CD4-positive, CD25-positive, alpha-beta regulatory T cell (primary cell): ENCODE data around the gene TEDC1. TPM values are rescaled to one million over a fixed set of nuclear protein-coding genes. Genes with fewer than 3 reads are reported as not detected.

Source experiments
- ATAC-seq, 2 donors: fragments of 150-1000 bp; cut with Tn5 transposase; one replicate each; pipeline ENCODE4 v1.10.0; 2021; ENCODE audit warnings: low read depth in 2 of 2, moderate number of reproducible peaks in 2 of 2, moderate library complexity in 1 of 2
- DNase-seq, 3 donors: peaks; one replicate each; pipeline versions ENCODE4 v3.0.0 to v3.0.0-alpha.2; 2012 to 2022; ENCODE audit warnings: mixed read lengths in 1 of 3
- H3K27ac ChIP-seq: one replicate; pipeline ENCODE4 v1.7.0; 2013; ENCODE audit warnings: mild to moderate bottlenecking, low read length; ENCODE audit not compliant: insufficient read depth, poor library complexity, severe bottlenecking
- H3K27me3 ChIP-seq: one replicate; pipeline ENCODE4 v1.7.0; 2013; ENCODE audit warnings: low read length; ENCODE audit not compliant: control insufficient read depth, insufficient read depth
- H3K36me3 ChIP-seq: one replicate; pipeline ENCODE4 v1.7.0; 2013; ENCODE audit warnings: mild to moderate bottlenecking, low read length, moderate library complexity; ENCODE audit not compliant: control insufficient read depth, insufficient read depth
- H3K4me1 ChIP-seq: 2 replicates; pipeline ENCODE4 v1.7.0; 2013; ENCODE audit warnings: mild to moderate bottlenecking, low read length; ENCODE audit not compliant: insufficient read depth, control insufficient read depth, poor library complexity, severe bottlenecking
- H3K4me3 ChIP-seq: one replicate; pipeline ENCODE4 v1.7.0; 2013; ENCODE audit warnings: low read depth, mild to moderate bottlenecking, low read length, moderate library complexity
- H3K9me3 ChIP-seq, 2 experiments: 1 replicate in 1 of 2; 2 replicates in 1 of 2; pipeline ENCODE4 v1.7.0; 2013; ENCODE audit warnings: low read length in 2 of 2, mild to moderate bottlenecking in 1 of 2, moderate library complexity in 1 of 2; ENCODE audit not compliant: control insufficient read depth in 2 of 2
- H3K27ac Mint-ChIP-seq, 3 donors: one replicate each; pipeline ENCODE4 v1.8.0; 2020 to 2022; ENCODE audit warnings: mild to moderate bottlenecking in 3 of 3, mixed read lengths in 3 of 3, moderate library complexity in 2 of 3
- H3K27me3 Mint-ChIP-seq: one replicate; pipeline ENCODE4 v1.8.0; 2022; ENCODE audit warnings: mild to moderate bottlenecking, mixed read lengths
- H3K36me3 Mint-ChIP-seq: one replicate; pipeline ENCODE4 v1.8.0; 2020; ENCODE audit warnings: mixed read lengths
- H3K4me1 Mint-ChIP-seq, 4 donors: one replicate each; pipeline ENCODE4 v1.8.0; 2020 to 2022; ENCODE audit warnings: mixed read lengths in 4 of 4, mild to moderate bottlenecking in 1 of 4
- H3K4me3 Mint-ChIP-seq, 4 donors: one replicate each; pipeline ENCODE4 v1.8.0; 2020 to 2022; ENCODE audit warnings: mild to moderate bottlenecking in 4 of 4, mixed read lengths in 4 of 4, moderate library complexity in 3 of 4
- H3K9me3 Mint-ChIP-seq, 7 donors: one replicate each; pipeline ENCODE4 v1.8.0; 2020 to 2022; ENCODE audit warnings: mixed read lengths in 7 of 7, mild to moderate bottlenecking in 3 of 7, moderate library complexity in 2 of 7
- polyA plus RNA-seq, 4 donors: library from polyadenylated mRNA; unstranded; fragments of 300-500 nt; fragmentation: Illumina TruSeq; gene quantifications; one replicate each; pipeline ENCODE4 v1.2.3, GENCODE V29; 2021
- total RNA-seq: library from RNA; stranded (reverse); gene quantifications from one replicate; pipeline ENCODE4 v1.2.3, GENCODE V29; 2022

Gene TEDC1
- total and polyA plus RNA-seq, 5 donors from 2014 or later, result 5.5 to 118 (median 8.0) TPM

GRCh38 chr14:105487449-105487985 is 3.5 kb upstream of the TEDC1 start:
- peak; percentile 70 to 77 (median 74) for DNase-seq
- peaks cover 5% of the 10 kb centered on the region for H3K27me3 Mint-ChIP-seq
- peak overlapping the region; percentile 90 to 96 (median 93) for H3K4me3 Mint-ChIP-seq
- H3K9me3 Mint-ChIP-seq, result no peaks in the 10 kb centered on the region
- H3K36me3 Mint-ChIP-seq, result no peaks in the 10 kb centered on the region
- H3K27me3 ChIP-seq, result no peaks in the 10 kb centered on the region
- peaks cover 0 to 59% (median 14%) of the 10 kb centered on the region in 4 donors for H3K4me1 Mint-ChIP-seq
- peaks cover 87% of the 10 kb centered on the region for H3K4me1 ChIP-seq
- H3K27ac Mint-ChIP-seq, result peak overlapping the region; percentile 92 to 95 (median 95)
- H3K9me3 ChIP-seq, result no peaks in the 10 kb centered on the region
- H3K36me3 ChIP-seq, result no peaks in the 10 kb centered on the region
- H3K27ac ChIP-seq, result peak overlapping the region; percentile 100
- H3K4me3 ChIP-seq, result peak overlapping the region; percentile 32
- no peak for ATAC-seq

- DNase-seq (peak in 2 of 3 donors; percentile 40 to 49), ATAC-seq (no peak)
- Mint-ChIP-seq H3K4me3 (peak overlapping the region; percentile 90 to 96 (median 93)), H3K36me3 (no peaks in the 10 kb centered on the region), H3K27ac (peak overlapping the region; percentile 91 to 95 (median 92)), H3K27me3 (peaks cover 5% of the 10 kb centered on the region), H3K4me1 (peaks cover 0 to 55% (median 13%) of the 10 kb centered on the region in 4 donors), H3K9me3 (no peaks in the 10 kb centered on the region)
- H3K9me3 ChIP-seq, result no peaks in the 10 kb centered on the region
- no peaks in the 10 kb centered on the region for H3K27me3 ChIP-seq
- peak overlapping the region; percentile 55 for H3K4me3 ChIP-seq
- H3K27ac ChIP-seq, result peak overlapping the region; percentile 100
- no peaks in the 10 kb centered on the region for H3K36me3 ChIP-seq
- peaks cover 81% of the 10 kb centered on the region for H3K4me1 ChIP-seq
Observed at GRCh38 chr14:105487986-105488777, 2.9 kb upstream of the TEDC1 start.

- Mint-ChIP-seq H3K27me3 (peaks cover 5% of the 10 kb centered on the region), H3K9me3 (no peaks in the 10 kb centered on the region), H3K4me1 (peaks cover 0 to 59% (median 13%) of the 10 kb centered on the region in 4 donors), H3K36me3 (no peaks in the 10 kb centered on the region), H3K4me3 (peak overlapping the region; percentile 89 to 99 (median 92)), H3K27ac (peak overlapping the region; percentile 94 to 98 (median 97))
- Histone ChIP-seq H3K9me3 (no peaks in the 10 kb centered on the region), H3K27me3 (no peaks in the 10 kb centered on the region), H3K36me3 (no peaks in the 10 kb centered on the region), H3K27ac (peak overlapping the region; percentile 100), H3K4me1 (peaks cover 73% of the 10 kb centered on the region), H3K4me3 (peak overlapping the region; percentile 55)
- DNase-seq, result no peak
- ATAC-seq, result no peak
Observed at GRCh38 chr14:105488781-105489541, 2.1 kb upstream of the TEDC1 start.

DNA sequence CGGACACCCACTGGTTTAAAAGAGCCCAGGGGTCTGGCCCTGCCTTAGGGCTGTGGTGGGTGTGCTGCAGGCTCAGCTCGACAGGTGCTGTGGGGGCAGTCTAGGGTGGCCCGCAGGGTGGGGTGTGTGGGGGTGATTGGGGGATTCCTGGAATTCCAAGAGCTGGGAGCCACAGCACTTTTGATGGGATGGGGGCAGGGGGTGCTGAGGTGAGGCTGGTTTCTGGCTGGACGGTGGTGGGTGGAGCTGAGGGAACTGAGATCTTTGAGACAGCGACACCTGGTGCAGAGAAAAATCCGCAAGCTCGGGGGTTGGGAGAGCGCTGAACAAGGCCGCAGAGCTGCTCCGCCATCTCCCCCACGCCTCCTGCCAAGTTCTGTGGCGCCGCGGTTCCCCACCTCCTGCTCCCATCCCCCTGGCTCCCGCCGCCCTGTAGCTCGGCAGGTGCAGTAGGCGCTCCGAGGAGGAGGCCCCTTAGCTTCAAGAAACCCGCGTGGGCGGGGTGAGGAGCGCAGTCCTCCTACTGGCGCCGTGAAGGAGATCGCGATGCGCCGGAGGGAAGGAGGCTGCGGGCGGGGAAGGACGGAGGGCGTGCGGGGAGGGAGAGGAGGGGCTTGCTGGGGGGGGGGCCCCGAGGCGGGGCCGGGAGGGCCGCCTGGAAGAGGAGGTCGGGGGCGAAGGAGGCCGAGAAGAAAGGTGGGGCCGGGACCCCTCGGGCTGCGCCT is 1.3 kb upstream of the TEDC1 start:
- peak overlapping the region; percentile 24 for H3K4me3 ChIP-seq
- H3K27ac ChIP-seq, result peak overlapping the region; percentile 100
- H3K27ac Mint-ChIP-seq, result peak overlapping the region; percentile 94 to 98 (median 97)
- DNase-seq (peak; percentile 83 to 93 (median 89)), ATAC-seq (peak in 1 of 2 donors; percentile 3)
- H3K4me3 Mint-ChIP-seq, result peak overlapping the region; percentile 89 to 99 (median 92)
- no peaks in the 10 kb centered on the region for H3K9me3 Mint-ChIP-seq
- H3K9me3 ChIP-seq, result no peaks in the 10 kb centered on the region
- peaks cover 5% of the 10 kb centered on the region for H3K27me3 Mint-ChIP-seq
- H3K27me3 ChIP-seq, result no peaks in the 10 kb centered on the region
- H3K36me3 ChIP-seq, result no peaks in the 10 kb centered on the region
- no peaks in the 10 kb centered on the region for H3K36me3 Mint-ChIP-seq
- H3K4me1 ChIP-seq, result peaks cover 66% of the 10 kb centered on the region
- peaks cover 0 to 51% (median 8%) of the 10 kb centered on the region in 4 donors for H3K4me1 Mint-ChIP-seq

- Histone ChIP-seq H3K4me1 (peaks cover 60% of the 10 kb centered on the region), H3K27me3 (no peaks in the 10 kb centered on the region), H3K36me3 (no peaks in the 10 kb centered on the region), H3K27ac (peak overlapping the region; percentile 100), H3K9me3 (no peaks in the 10 kb centered on the region), H3K4me3 (no peak overlapping the region)
- H3K36me3 Mint-ChIP-seq, result no peaks in the 10 kb centered on the region
- H3K27me3 Mint-ChIP-seq, result peaks cover 5% of the 10 kb centered on the region
- no peaks in the 10 kb centered on the region for H3K9me3 Mint-ChIP-seq
- H3K27ac Mint-ChIP-seq, result no peak overlapping the region
- DNase-seq (no peak), ATAC-seq (peak; percentile 0 to 1)
- peaks cover 0 to 46% (median 7%) of the 10 kb centered on the region in 4 donors for H3K4me1 Mint-ChIP-seq
- H3K4me3 Mint-ChIP-seq, result peak overlapping the region in 2 of 4 donors; percentile 90 to 99
Observed at GRCh38 chr14:105490267-105490571, 827 bp upstream of the TEDC1 start.

DNA sequence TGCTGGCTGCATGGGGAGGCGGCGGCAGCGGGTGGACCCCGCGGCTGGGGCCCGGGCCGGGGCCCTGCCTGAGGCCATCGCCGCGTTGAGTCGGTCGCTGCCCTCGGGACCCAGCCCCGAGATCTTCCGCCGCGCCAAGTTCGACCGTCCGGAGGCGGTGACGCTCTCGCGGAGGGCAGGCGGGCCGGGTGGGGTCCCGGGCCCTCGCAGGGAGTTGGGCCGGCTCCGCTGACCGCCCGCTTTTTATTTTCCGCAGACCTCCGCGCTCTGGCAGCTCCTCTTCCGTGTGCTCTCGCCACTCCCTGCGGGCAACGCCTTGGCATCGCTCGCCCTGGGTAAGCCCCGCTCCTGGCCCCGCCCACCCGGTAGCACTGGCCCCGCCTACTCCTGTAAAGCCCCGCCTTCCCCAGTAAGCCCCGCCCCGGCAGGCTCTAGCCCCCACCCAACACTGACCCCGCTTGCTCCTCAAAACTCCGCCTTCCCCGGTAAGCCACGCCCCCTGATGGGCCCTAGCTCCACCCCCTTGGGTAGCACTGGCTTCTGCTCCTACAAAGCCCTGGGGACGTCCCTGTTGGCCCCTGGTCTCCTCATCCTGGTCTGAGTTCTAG is 424 bp downstream of the TEDC1 start:
- H3K4me3 Mint-ChIP-seq, result peak overlapping the region; percentile 87 to 95 (median 90)
- H3K27me3 Mint-ChIP-seq, result peaks cover 5% of the 10 kb centered on the region
- no peak overlapping the region for H3K4me3 ChIP-seq
- peak overlapping the region; percentile 100 for H3K27ac ChIP-seq
- H3K27me3 ChIP-seq, result no peaks in the 10 kb centered on the region
- ATAC-seq (peak; percentile 2), DNase-seq (peak; percentile 74 to 87 (median 80))
- H3K4me1 ChIP-seq, result peaks cover 48% of the 10 kb centered on the region
- no peaks in the 10 kb centered on the region for H3K9me3 Mint-ChIP-seq
- peak overlapping the region; percentile 84 to 95 (median 91) for H3K27ac Mint-ChIP-seq
- peaks cover 0 to 38% (median 3%) of the 10 kb centered on the region in 4 donors for H3K4me1 Mint-ChIP-seq
- no peaks in the 10 kb centered on the region for H3K36me3 Mint-ChIP-seq
- H3K9me3 ChIP-seq, result no peaks in the 10 kb centered on the region
- no peaks in the 10 kb centered on the region for H3K36me3 ChIP-seq
